Epithelial cell of prostate (primary cell): ENCODE data around the gene ACSL5.
"Not testable (repeated sequence)": the region's sequence is repeated elsewhere in the genome, so short reads cannot be mapped to it uniquely, and the experiment has no call there.

Experiments
- DNase-seq: peaks from one replicate; pipeline ENCODE4 v3.0.0-alpha.2; 2011; ENCODE audit warnings: low read depth, low spot score
- H3K27ac ChIP-seq: fragments of 450-650 bp; 2 replicates; pipeline ENCODE4 v1.5.1; 2017; ENCODE audit warnings: mild to moderate bottlenecking

The ACSL5 gene

DNA sequence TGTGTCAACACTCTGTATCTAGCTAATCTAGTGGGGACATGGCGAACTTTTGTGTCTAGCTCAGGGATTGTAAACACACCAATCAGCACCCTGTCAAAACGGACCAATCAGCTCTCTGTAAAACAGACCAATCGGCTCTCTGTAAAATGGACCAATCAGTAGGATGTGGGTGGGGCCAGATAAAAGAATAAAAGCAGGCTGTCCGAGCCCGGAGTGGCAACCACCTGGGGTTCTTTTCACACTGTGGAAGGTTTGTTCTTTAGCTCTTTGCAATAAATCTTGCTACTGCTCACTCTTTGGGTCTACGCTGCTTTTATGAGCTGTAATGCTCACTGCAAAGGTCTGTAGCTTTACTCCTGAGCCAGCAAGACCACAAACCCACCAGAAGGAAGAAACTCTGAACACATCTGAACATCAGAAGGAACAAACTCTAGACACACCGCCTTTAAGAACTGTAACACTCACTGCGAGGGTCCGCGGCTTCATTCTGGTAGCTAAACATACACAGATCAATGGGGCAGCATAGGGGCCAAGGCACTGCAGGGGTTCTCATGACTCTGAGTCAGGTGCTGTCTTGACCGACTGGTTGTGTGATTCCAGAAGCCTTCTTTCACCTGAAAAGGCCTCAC lies 1.6 kb upstream of the ACSL5 start:
- not testable (repeated sequence) for DNase-seq, H3K27ac ChIP-seq

- no peak overlapping the region for H3K27ac ChIP-seq
- DNase-seq, result no peak
Observed at GRCh38 chr10:112374724-112375541, 1.0 kb downstream of the ACSL5 start.

- no peak overlapping the region for H3K27ac ChIP-seq
- no peak for DNase-seq
Observed at GRCh38 chr10:112375721-112376395, 1.9 kb downstream of the ACSL5 start.

GRCh38 chr10:112376396-112376790 lies 2.5 kb downstream of the ACSL5 start:
- no peak for DNase-seq
- H3K27ac ChIP-seq, result no peak overlapping the region

- not testable (repeated sequence) for DNase-seq, H3K27ac ChIP-seq
Observed at GRCh38 chr10:112377116-112377515, 3.2 kb downstream of the ACSL5 start.

DNA sequence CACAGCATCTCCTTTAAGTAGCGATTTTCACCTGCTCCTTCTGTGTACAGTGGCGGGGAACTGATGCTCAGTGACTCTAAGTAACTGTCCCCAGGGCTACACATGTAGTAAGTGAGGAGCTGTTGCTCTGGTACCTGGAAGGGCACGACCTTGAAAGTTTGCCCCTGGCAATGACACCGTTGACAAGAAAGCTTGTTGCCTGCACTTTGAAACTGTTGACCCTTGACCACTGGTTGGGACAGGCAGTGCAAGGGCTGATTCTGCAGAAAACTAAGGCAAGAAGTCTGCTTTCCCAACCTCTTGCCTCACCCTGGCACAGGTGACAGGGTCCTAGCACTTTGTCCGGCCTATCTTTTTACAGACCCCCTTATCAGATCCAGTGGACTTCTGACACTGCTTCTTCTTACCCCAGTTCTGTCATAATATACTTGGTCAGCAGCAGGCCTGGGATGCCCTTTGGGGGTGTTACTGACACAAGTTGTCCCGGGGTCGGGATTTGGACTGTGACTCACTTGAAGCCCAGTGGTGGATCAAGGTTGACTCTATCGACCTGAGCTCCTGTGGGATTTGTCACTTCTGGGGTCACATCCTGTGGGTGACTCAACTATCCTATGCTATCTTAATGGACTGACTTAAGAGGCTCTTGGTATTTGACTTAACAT lies 5.8 kb downstream of the ACSL5 start:
- DNase-seq, result no peak

DNA sequence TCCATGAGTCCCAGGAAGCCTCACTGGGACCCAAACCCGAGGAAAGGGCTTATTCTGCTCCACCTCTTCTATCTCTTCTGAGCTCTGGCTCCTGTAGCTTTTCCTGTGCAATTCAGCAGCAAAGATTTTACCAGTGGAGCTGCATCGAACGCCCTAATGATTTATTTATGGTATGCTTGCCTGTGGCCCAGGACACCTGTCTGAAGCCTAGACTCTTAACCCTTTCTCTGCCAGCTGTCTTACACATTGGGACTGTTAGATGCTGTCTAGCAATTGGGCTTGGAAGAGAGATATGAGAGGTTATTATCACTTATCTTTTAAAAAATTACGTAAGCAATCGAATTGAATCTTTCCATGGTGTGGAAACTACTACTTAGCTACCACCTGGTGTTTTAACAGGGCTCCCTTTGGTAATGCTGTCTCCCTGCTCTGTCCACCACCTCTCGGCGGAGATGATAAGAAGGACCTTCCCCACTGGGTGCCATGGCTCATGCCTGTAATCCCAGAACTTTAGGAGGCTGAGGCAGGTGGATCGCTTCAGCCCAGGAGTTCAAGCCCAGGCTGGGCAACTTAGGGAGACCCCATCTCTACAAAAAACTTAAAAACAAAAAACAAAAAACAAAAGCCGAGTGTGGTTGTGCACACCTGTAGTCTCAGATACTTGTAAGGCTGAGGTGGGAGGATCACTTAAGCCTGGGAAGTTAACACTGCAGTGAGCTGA lies 8.8 kb downstream of the ACSL5 start:
- H3K27ac ChIP-seq, result no peak overlapping the region
- DNase-seq, result no peak

More for the DNA sequence above, 5.8 kb downstream of the ACSL5 start:
- H3K27ac ChIP-seq, result no peak overlapping the region

- no peak overlapping the region for H3K27ac ChIP-seq
- no peak for DNase-seq
Observed at GRCh38 chr10:112383325-112383724, 9.4 kb downstream of the ACSL5 start.

- no peak for DNase-seq
Observed at GRCh38 chr10:112384141-112384540, 10.2 kb downstream of the ACSL5 start.

GRCh38 chr10:112385201-112385600 lies 11.3 kb downstream of the ACSL5 start:
- no peak overlapping the region for H3K27ac ChIP-seq

More at GRCh38 chr10:112384141-112384540, 10.2 kb downstream of the ACSL5 start:
- no peak overlapping the region for H3K27ac ChIP-seq

DNA sequence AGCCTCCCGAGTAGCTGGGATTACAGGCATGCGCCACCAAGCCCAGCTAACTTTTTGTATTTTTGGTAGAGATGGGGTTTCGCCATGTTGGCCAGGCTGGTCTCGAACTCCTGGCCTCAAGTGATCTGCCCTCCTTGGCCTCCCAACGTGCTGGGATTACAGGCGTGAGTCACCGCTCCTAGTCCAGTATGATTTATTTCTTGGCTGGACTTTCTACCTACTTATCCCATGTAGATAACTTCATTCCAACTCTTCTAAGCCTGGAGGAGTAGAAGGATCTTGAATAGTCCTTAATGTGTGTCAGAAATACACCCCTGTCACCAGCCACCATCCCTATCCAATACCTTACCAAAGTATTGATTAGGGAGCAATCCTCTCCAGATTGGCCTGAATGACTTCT lies 14.1 kb downstream of the ACSL5 start:
- not testable (repeated sequence) for H3K27ac ChIP-seq, DNase-seq

More at GRCh38 chr10:112385201-112385600, 11.3 kb downstream of the ACSL5 start:
- DNase-seq, result no peak

DNA sequence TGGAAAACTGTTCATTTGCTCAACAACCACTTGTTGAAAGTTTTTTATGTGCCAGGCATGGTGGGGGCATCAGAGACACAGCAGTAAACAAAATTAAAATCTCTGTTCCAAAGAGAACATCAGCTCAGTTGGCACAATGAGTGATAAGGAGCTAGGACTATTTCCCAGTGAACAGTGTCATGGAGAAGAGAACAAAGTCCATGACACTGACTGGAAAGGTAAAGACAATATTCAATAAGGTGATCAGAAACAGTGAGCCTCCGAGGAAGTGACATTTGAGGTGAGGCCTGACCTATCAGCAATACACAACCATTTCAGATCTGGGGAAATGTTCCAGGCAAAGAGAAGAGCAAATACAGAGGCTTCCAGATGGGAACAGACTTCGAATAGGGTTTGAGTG lies 14.6 kb downstream of the ACSL5 start:
- peak overlapping the region; percentile 68 for H3K27ac ChIP-seq
- no peak for DNase-seq

- peak; percentile 39 for DNase-seq
- peak overlapping the region; percentile 68 for H3K27ac ChIP-seq
Observed at GRCh38 chr10:112389271-112389822, 15.4 kb downstream of the ACSL5 start.

DNA sequence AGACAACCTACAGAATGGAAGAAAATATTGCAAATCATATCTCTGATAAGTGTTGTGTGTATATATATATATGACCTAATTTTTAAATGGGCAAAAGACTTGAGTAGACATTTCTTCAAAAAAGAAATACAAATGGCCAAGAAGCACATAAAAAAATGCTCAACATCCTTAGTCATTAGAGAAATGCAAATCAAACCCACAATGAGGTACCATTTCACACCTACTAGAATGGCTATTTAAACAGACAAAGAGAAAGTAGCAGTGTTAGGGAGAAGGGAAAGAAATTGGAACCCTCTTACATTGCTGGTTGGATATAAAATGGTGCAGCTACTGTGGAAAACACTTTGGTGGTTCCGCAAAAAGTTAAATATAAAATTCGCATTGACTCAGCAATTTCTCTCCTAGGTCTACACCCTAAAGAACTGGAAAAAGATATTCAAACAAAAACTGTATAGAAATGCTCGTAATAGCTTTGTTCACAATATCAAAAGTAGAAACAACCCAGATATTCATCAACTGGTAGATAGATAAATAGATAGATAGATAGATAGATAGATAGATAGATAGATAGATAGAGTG lies 16.3 kb downstream of the ACSL5 start:
- peak overlapping the region; percentile 68 for H3K27ac ChIP-seq
- no peak for DNase-seq

DNA sequence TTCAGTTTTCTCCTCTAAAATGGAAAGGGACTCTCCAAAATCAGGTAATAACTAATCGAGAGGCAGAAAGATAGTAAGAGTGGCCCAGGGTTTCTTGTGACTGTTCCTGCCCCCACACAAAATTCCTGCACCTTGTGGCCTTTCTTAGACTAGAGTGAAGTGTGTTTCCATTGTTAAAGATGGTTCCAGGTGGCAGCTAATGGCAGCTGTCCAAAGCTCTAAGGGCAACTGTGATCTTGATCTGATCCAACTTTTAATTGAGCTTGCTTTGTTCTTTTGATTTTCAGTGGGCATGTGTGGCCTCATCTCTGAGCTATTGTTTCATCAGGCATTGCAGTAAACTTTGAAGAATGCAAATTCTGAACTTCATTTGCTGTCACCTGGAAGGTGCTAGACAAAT lies 19.4 kb downstream of the ACSL5 start:
- H3K27ac ChIP-seq, result no peak overlapping the region
- no peak for DNase-seq

- no peak overlapping the region for H3K27ac ChIP-seq
- DNase-seq, result no peak
Observed at GRCh38 chr10:112393827-112394226, 19.9 kb downstream of the ACSL5 start.

- no peak for DNase-seq
Observed at GRCh38 chr10:112394475-112394875, 20.6 kb downstream of the ACSL5 start.

GRCh38 chr10:112395809-112396530 lies 22.1 kb downstream of the ACSL5 start:
- H3K27ac ChIP-seq, result no peak overlapping the region

More at GRCh38 chr10:112394475-112394875, 20.6 kb downstream of the ACSL5 start:
- H3K27ac ChIP-seq, result no peak overlapping the region

DNA sequence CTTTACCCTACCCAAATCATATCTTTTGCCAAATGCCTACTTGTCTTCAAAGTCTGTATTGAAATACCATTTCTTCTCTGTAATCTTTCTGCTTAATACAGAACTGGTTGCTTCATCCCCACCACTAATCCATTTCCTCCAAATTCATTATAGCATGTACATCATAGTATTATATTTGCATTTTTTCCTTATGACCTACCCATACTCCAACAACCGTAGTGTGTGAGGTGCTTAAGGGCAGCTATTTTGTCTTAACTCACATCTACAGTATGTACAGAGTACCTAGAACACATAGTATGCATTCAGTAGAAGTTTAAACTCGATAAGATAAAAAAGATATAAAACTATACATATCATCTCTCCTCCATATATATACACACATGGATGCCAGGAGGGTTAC lies 23.7 kb downstream of the ACSL5 start:
- DNase-seq, result no peak
- H3K27ac ChIP-seq, result no peak overlapping the region

More at GRCh38 chr10:112395809-112396530, 22.1 kb downstream of the ACSL5 start:
- DNase-seq, result no peak
